GM12878 (cell line): ENCODE results near the gene RBMX2. TPM values are rescaled to one million over a fixed set of nuclear protein-coding genes. Genes with fewer than 3 reads are reported as not detected.

Source experiments
- ATAC-seq: fragments of 200-7000 bp; cut with Tn5 transposase; 3 replicates; pipeline ENCODE4 v1.9.1; 2020; ENCODE audit warnings: mild to moderate bottlenecking, moderate library complexity
- BruUV-seq: library from RNA; stranded (reverse); fragments of 400-500 nt; replicated peaks from 2 replicates; lab custom pipeline; 2021; lab: Mats Ljungman, UMichigan
- CTCF ChIA-PET: fragments of 300-600 bp; sonication (Branson Sonifier 250); formaldehyde crosslinking; extraction: SDS; loops from one replicate; lab custom pipeline; 2021; ENCODE audit warnings: inconsistent platforms; lab: Yijun Ruan, JAX
- POLR2A ChIA-PET: fragments of 350-600 bp; formaldehyde crosslinking; extraction: SDS; loops from one replicate; lab custom pipeline; 2021; ENCODE audit warnings: inconsistent platforms; lab: Charles Lee
- RAD21 ChIA-PET: fragments of 300-600 bp; sonication (Branson Sonifier 250); formaldehyde crosslinking; loops from one replicate; lab custom pipeline; 2023; ENCODE audit warnings: antibody characterized with exemption; ENCODE audit not compliant: unreplicated experiment; lab: Charles Lee
- SMC1A ChIA-PET: fragments of 300-600 bp; sonication (Branson Sonifier 250); formaldehyde crosslinking; loops from one replicate; lab custom pipeline; 2023; ENCODE audit not compliant: unreplicated experiment, uncharacterized antibody; lab: Charles Lee
- DNase-seq: peaks from one replicate; pipeline ENCODE4 v3.0.0-alpha.2; 2011; ENCODE audit warnings: low read depth, low spot score
- FAIRE-seq: peaks from 3 replicates; lab custom pipeline; 2011; peaks lifted over from hg19 to GRCh38; lab: Jason Lieb, UNC
- H2AFZ ChIP-seq: 2 replicates; pipeline ENCODE4 v1.6.0; 2011; ENCODE audit warnings: low read depth, low read length, control low read depth; ENCODE audit not compliant: control insufficient read depth
- H3K27ac ChIP-seq: 2 replicates; pipeline ENCODE4 v1.5.1; 2011; ENCODE audit warnings: control low read depth; ENCODE audit not compliant: control insufficient read depth, insufficient read depth
- H3K27me3 ChIP-seq, 2 experiments: replicated peaks in 1 of 2; 2 replicates each; pipeline versions ENCODE4 v1.6.0 to v1.6.1; 2011; ENCODE audit warnings: low read length in 1 of 2; ENCODE audit not compliant: control insufficient read depth in 2 of 2, insufficient read depth in 2 of 2
- H3K36me3 ChIP-seq, 2 experiments: 2 replicates each; pipeline ENCODE4 v1.5.1; 2011; ENCODE audit warnings: low read length in 1 of 2; ENCODE audit not compliant: control insufficient read depth in 2 of 2, insufficient read depth in 2 of 2
- H3K4me1 ChIP-seq: 2 replicates; pipeline ENCODE4 v1.6.1; 2011; ENCODE audit warnings: mild to moderate bottlenecking, low read length, moderate library complexity, mixed read lengths; ENCODE audit not compliant: control insufficient read depth, insufficient read depth
- H3K4me2 ChIP-seq: 2 replicates; pipeline ENCODE4 v1.6.0; 2011; ENCODE audit warnings: control low read depth; ENCODE audit not compliant: control insufficient read depth, insufficient read depth
- H3K4me3 ChIP-seq: fragments of 200-600 bp; sonication (generic); 2 replicates; pipeline ENCODE4 v1.5.1; 2016
- H3K79me2 ChIP-seq: 2 replicates; pipeline ENCODE4 v1.6.0; 2011; ENCODE audit warnings: low read length; ENCODE audit not compliant: control insufficient read depth, insufficient read depth
- H3K9ac ChIP-seq: 2 replicates; pipeline ENCODE4 v1.8.0; 2011; ENCODE audit warnings: low read length, control low read depth, mixed read lengths; ENCODE audit not compliant: control insufficient read depth, insufficient read depth
- H3K9me3 ChIP-seq: replicated peaks from 3 replicates; pipeline ENCODE4 v1.5.1; 2011; ENCODE audit warnings: mild to moderate bottlenecking, low read length; ENCODE audit not compliant: control insufficient read depth, insufficient read depth
- H4K20me1 ChIP-seq: 2 replicates; pipeline ENCODE4 v1.6.0; 2011; ENCODE audit not compliant: control insufficient read depth, insufficient read depth
- ELK1 ChIP-seq: IDR thresholded peaks from 2 replicates; pipeline ENCODE4 v1.6.1; 2012; ENCODE audit warnings: low read depth, low read length, improper control_type of control experiment
- HDAC6 ChIP-seq: fragments of 200-600 bp; sonication (generic); IDR thresholded peaks from one replicate; pipeline ENCODE4 v1.8.0; 2017; ENCODE audit warnings: antibody characterized with exemption; ENCODE audit not compliant: unreplicated experiment
- NFYA ChIP-seq: IDR thresholded peaks from 2 replicates; pipeline ENCODE4 v1.6.1; 2011; ENCODE audit warnings: low read depth, mild to moderate bottlenecking, low read length, improper control_type of control experiment, borderline replicate concordance
- PAX8 ChIP-seq: fragments of 450-650 bp; IDR thresholded peaks from 2 replicates; pipeline ENCODE4 v1.6.1; 2017; ENCODE audit warnings: mild to moderate bottlenecking, moderate library complexity
- SMARCA5 ChIP-seq: fragments of 450-650 bp; IDR thresholded peaks from 2 replicates; pipeline ENCODE4 v1.6.1; 2017; ENCODE audit warnings: mild to moderate bottlenecking
- ZNF24 ChIP-seq: fragments of 450-650 bp; IDR thresholded peaks from 2 replicates; pipeline ENCODE4 v1.6.1; 2017; ENCODE audit warnings: antibody characterized with exemption, mild to moderate bottlenecking
- WGBS: methylation state at CpG from one replicate; pipeline ENCODE4 v1.1.6; 2016; ENCODE audit warnings: low lambda C conversion rate; ENCODE audit not compliant: insufficient replicate concordance, insufficient coverage; ENCODE audit errors: missing lambda C conversion rate; 5-methylcytosine and 5-hydroxymethylcytosine counted together
- in situ Hi-C: fragments of 300-500 bp; cut with MboI; formaldehyde crosslinking; loops from 9 replicates; pipeline ENCODE4 v1.14.3; 2018; ENCODE audit warnings: mixed read lengths
- intact Hi-C: fragments of 100-400 bp; cut with micrococcal nuclease; formaldehyde crosslinking; loops from one replicate; pipeline ENCODE4 v1.14.2; 2022; ENCODE audit not compliant: unreplicated experiment
- polyA plus RNA-seq, 11 experiments: library from polyadenylated mRNA; depleted of rRNA in 4 of 11; unstranded in 6 of 11; stranded (reverse) in 5 of 11; fragments of >200 nt; fragmentation: Nextera tagmentation in 4 of 11; fragmentation: Illumina TruSeq in 1 of 11; extraction: Ambion mirVana in 4 of 11; extraction: Trizol in 1 of 11; gene quantifications; 1 replicate in 1 of 11; 2 replicates in 10 of 11; pipeline versions ENCODE4 v1.2.1 to v1.2.3, GENCODE V29; 2011 to 2016; ENCODE audit warnings: inconsistent platforms in 2 of 11, missing spikeins in 2 of 11, low read depth in 1 of 11
- total RNA-seq, 4 experiments: library from RNA; depleted of rRNA in 3 of 4; stranded (reverse); fragments of >200 nt in 3 of 4; fragmentation: Illumina TruSeq in 1 of 4; extraction: Trizol in 1 of 4; gene quantifications; 2 replicates each; pipeline versions ENCODE4 v1.2.1 to v1.2.3, GENCODE V29; 2013 to 2021
- TF ChIP-seq, protein P1 (sequence below): fragments of 450-650 bp; formaldehyde crosslinking; IDR thresholded peaks from 2 replicates; pipeline ENCODE4 v1.4.0; 2022; ENCODE audit warnings: mild to moderate bottlenecking, moderate library complexity

The RBMX2 gene
- total and polyA plus RNA-seq, 10 of the 15 experiments (the other 5 are each of a cell fraction or from before 2014, with no cell fraction given), result 18.9 to 56.0 (median 32.6) TPM

GRCh38 chrX:130395341-130395740 lies 6.4 kb upstream of the RBMX2 start:
- Histone ChIP-seq H3K4me1 (no peaks in the 10 kb centered on the region), H3K27me3 (0 out of 4 replicates have a peak, but pooled peaks cover 0 to 2% of the 10 kb centered on the region in 2 experiments), H3K9ac (no peak overlapping the region), H3K4me2 (no peak overlapping the region), H3K9me3 (no peaks in the 10 kb centered on the region), H3K79me2 (no peaks in the 10 kb centered on the region), H3K27ac (no peak overlapping the region), H3K36me3 (no peaks in the 10 kb centered on the region), H2AFZ (no peak overlapping the region), H3K4me3 (no peak overlapping the region), H4K20me1 (no peaks in the 10 kb centered on the region)
- intact Hi-C loops (no loop called here), in situ Hi-C loops (no loop called here)
- no peak for DNase-seq
- no TSS peak for BruUV-seq
- SMC1A ChIA-PET, result interaction anchor here (0.6 to 1.3 kb wide), 2 partner anchors 18 to 519 kb away, joined by 3 read pairs; no protein-coding TSS in a partner anchor
- no peak for FAIRE-seq
- POLR2A ChIA-PET, result no interaction called here
- CTCF ChIA-PET, result interaction anchor here (0.9 to 1.7 kb wide), 2 partner anchors 10 to 13 kb away, joined by 4 read pairs; partner anchors contain the start of gene GPR119
- no peak for ATAC-seq
- 25% methylated on average over 7 of the region's 7 CpGs for WGBS
- RAD21 ChIA-PET, result interaction anchor here (1.0 kb wide), 1 partner anchor 522 kb away, joined by 3 read pairs; no protein-coding TSS in a partner anchor
- TF ChIP-seq HDAC6 (no peak), ZNF24 (no peak), ELK1 (no peak), SMARCA5 (no peak), PAX8 (no peak), NFYA (no peak)
- TF ChIP-seq, protein P1, sequence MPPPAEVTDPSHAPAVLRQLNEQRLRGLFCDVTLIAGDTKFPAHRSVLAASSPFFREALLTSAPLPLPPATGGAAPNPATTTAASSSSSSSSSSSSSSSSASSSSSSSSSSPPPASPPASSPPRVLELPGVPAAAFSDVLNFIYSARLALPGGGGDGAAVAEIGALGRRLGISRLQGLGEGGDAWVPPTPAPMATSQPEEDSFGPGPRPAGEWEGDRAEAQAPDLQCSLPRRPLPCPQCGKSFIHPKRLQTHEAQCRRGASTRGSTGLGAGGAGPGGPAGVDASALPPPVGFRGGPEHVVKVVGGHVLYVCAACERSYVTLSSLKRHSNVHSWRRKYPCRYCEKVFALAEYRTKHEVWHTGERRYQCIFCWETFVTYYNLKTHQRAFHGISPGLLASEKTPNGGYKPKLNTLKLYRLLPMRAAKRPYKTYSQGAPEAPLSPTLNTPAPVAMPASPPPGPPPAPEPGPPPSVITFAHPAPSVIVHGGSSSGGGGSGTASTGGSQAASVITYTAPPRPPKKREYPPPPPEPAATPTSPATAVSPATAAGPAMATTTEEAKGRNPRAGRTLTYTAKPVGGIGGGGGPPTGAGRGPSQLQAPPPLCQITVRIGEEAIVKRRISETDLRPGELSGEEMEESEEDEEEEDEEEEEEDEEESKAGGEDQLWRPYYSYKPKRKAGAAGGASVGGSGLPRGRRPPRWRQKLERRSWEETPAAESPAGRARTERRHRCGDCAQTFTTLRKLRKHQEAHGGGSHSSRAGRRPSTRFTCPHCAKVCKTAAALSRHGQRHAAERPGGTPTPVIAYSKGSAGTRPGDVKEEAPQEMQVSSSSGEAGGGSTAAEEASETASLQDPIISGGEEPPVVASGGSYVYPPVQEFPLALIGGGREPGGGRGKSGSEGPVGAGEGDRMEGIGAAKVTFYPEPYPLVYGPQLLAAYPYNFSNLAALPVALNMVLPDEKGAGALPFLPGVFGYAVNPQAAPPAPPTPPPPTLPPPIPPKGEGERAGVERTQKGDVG (CRISPR knock-in tag), result no peak
